ENCODE measurements around the gene ZNF212. TPM values are rescaled to one million over a fixed set of nuclear protein-coding genes. Genes with fewer than 3 reads are reported as not detected.

Gene ZNF212
- total RNA-seq, 2 donors from 2014 or later: 12.1 to 15.3 TPM

GRCh38 chr7:149207324-149208035 is 32.0 kb upstream of the ZNF212 start:
- no peak overlapping the region for H3K4me3 Mint-ChIP-seq
- ATAC-seq (no peak), DNase-seq (no peak)
- peaks cover 8% of the 10 kb centered on the region for H3K36me3 Mint-ChIP-seq (ENCODE audit: low read depth)
- H3K27ac Mint-ChIP-seq: no peak overlapping the region
- H3K27me3 Mint-ChIP-seq: no peaks in the 10 kb centered on the region
- peaks cover 14% of the 10 kb centered on the region for H3K4me1 Mint-ChIP-seq
- no peaks in the 10 kb centered on the region for H3K9me3 ChIP-seq (ENCODE audit: control insufficient read depth, low read length, poor library complexity, severe bottlenecking)

GRCh38 chr7:149209518-149210269 is 29.8 kb upstream of the ZNF212 start:
- DNase-seq: peak; percentile 24 to 45 (median 41)
- Mint-ChIP-seq H3K36me3 (ENCODE audit: low read depth) (peaks cover 5% of the 10 kb centered on the region), H3K4me3 (peak overlapping the region; percentile 39), H3K27ac (peak overlapping the region; percentile 29), H3K4me1 (peaks cover 6% of the 10 kb centered on the region), H3K27me3 (no peaks in the 10 kb centered on the region)
- ATAC-seq: peak; percentile 87
- H3K9me3 ChIP-seq (ENCODE audit: control insufficient read depth, low read length, poor library complexity, severe bottlenecking): no peaks in the 10 kb centered on the region

- no peaks in the 10 kb centered on the region for H3K27me3 Mint-ChIP-seq
- no peak overlapping the region for H3K27ac Mint-ChIP-seq
- H3K36me3 Mint-ChIP-seq (ENCODE audit: low read depth): peaks cover 5% of the 10 kb centered on the region
- H3K9me3 ChIP-seq (ENCODE audit: control insufficient read depth, low read length, poor library complexity, severe bottlenecking): no peaks in the 10 kb centered on the region
- H3K4me1 Mint-ChIP-seq: peaks cover 5% of the 10 kb centered on the region
- no peak overlapping the region for H3K4me3 Mint-ChIP-seq
- no peak for ATAC-seq
- no peak for DNase-seq
These were observed 28.9 kb upstream of the ZNF212 start for GRCh38 chr7:149210551-149210950.

DNA sequence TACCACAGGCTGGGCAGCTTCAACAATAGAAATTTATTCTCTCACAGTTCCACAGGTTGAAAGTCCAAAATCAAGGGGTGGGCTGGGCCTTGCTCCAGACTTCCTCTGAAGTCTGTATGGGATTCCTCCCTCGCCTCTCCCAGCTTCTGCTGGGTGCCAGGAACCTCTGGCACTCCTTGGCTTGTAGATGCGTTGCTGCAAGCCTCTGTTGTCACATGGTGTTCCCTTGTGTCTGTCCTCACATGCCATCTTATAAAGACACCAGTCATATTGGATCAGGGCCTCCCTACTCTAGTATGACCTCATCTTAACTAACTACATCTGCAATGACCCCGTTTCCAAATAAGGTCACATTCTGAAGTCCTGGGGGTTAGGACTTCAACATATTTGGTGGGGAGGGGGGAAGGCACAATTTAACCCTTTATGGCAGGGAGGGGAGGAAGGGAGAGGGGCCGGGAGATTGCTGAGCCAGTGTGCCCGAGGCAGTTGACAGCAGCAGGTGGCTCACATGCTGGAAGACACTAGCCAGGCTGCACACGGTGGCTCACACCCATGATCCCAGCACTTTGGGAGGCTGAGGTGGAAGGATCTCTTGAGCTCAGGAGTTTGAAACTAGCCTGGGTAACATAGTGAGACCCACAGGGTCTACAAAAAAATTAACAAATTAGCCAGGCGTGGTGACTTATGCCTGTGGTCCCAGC is 25.3 kb upstream of the ZNF212 start:
- Mint-ChIP-seq H3K27ac (no peak overlapping the region), H3K4me3 (no peak overlapping the region), H3K4me1 (peaks cover 3% of the 10 kb centered on the region), H3K27me3 (no peaks in the 10 kb centered on the region), H3K36me3 (ENCODE audit: low read depth) (peaks cover 3% of the 10 kb centered on the region)
- no peak for ATAC-seq
- no peak for DNase-seq
- no peaks in the 10 kb centered on the region for H3K9me3 ChIP-seq (ENCODE audit: control insufficient read depth, low read length, poor library complexity, severe bottlenecking)

- Mint-ChIP-seq H3K27ac (no peak overlapping the region), H3K4me1 (peaks cover 2% of the 10 kb centered on the region), H3K27me3 (no peaks in the 10 kb centered on the region), H3K4me3 (no peak overlapping the region), H3K36me3 (ENCODE audit: low read depth) (peaks cover 3% of the 10 kb centered on the region)
- ATAC-seq (no peak), DNase-seq (no peak)
- no peaks in the 10 kb centered on the region for H3K9me3 ChIP-seq (ENCODE audit: control insufficient read depth, low read length, poor library complexity, severe bottlenecking)
These were observed 23.0 kb upstream of the ZNF212 start for GRCh38 chr7:149216402-149216801.

- Mint-ChIP-seq H3K27ac (no peak overlapping the region), H3K4me3 (no peak overlapping the region), H3K36me3 (ENCODE audit: low read depth) (peaks cover 5% of the 10 kb centered on the region), H3K4me1 (peaks cover 6% of the 10 kb centered on the region), H3K27me3 (no peaks in the 10 kb centered on the region)
- H3K9me3 ChIP-seq (ENCODE audit: control insufficient read depth, low read length, poor library complexity, severe bottlenecking): no peaks in the 10 kb centered on the region
- DNase-seq: no peak
- ATAC-seq: no peak
These were observed 21.9 kb upstream of the ZNF212 start for GRCh38 chr7:149217570-149217969.

DNA sequence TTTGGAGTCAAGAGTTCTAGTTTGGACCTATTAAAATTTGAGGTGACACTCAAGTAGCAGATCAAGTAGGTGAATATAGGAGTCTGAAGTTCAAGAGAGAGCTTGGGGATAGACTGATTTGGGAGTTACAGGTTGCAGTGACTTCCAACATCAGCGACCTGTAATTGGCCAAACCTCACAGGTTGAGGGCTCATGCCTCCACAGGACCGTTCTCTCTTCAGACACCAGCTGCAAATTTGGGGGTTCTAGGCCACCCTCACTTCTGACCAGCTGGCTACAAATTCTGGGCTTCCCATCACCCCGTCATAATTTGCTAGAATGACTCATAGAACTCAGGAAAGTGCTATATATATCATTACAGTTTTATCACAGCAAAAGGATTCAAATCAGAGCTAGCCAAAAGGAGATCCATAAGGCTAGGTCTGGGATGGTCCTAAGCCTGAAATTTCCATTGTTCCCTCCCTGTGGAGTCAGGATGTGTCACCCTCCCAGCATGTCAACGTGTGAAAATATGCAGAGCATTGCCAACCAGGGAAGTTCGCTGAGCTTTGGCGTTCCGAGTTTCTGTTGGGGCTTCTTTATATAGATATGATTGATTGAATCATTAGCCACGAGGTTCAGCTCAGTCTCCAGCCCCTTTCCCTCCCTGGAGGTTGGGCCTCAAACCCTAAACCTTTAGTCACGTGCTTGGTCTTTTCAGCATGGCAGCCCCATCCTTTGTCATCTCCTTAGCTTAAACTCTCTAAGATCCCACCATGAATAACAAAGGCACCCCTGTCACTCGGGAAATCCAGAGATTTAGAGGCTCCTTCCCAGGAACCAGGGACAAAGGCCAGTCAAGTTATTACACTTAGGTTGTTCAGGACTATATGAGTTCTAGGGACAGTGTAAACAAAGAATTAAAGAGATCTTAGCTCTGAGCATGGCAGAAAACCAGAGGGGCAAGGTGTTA is 20.7 kb upstream of the ZNF212 start:
- H3K4me3 Mint-ChIP-seq: no peak overlapping the region
- H3K36me3 Mint-ChIP-seq (ENCODE audit: low read depth): peaks cover 5% of the 10 kb centered on the region
- H3K9me3 ChIP-seq (ENCODE audit: control insufficient read depth, low read length, poor library complexity, severe bottlenecking): no peaks in the 10 kb centered on the region
- H3K27ac Mint-ChIP-seq: no peak overlapping the region
- ATAC-seq (no peak), DNase-seq (no peak)
- H3K4me1 Mint-ChIP-seq: peaks cover 6% of the 10 kb centered on the region
- no peaks in the 10 kb centered on the region for H3K27me3 Mint-ChIP-seq

- Mint-ChIP-seq H3K27ac (peak overlapping the region; percentile 21), H3K4me3 (no peak overlapping the region), H3K36me3 (ENCODE audit: low read depth) (peaks cover 2% of the 10 kb centered on the region), H3K27me3 (no peaks in the 10 kb centered on the region), H3K4me1 (peaks cover 6% of the 10 kb centered on the region)
- ATAC-seq (no peak), DNase-seq (no peak)
- no peaks in the 10 kb centered on the region for H3K9me3 ChIP-seq (ENCODE audit: control insufficient read depth, low read length, poor library complexity, severe bottlenecking)
These were observed 18.9 kb upstream of the ZNF212 start for GRCh38 chr7:149220534-149220933.

DNA sequence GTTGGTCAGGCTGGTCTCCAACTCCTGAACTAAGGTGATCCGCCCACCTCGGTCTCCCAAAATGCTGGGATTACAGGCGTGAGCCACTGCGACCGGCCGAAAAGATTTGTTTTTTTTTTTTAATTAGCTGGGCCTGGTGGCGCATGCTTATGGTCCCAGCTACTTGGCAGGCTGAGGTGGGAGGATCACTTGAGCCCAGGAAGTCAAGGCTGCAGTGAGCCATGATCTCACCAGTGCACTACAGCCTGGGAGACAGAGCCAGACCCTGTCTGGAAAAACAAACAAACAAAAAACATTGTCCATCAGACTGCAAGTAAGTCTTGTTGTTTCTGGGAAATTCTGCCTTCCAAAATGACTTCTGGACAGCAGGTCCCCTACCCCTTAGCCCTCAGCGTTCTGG is 16.3 kb upstream of the ZNF212 start:
- Mint-ChIP-seq H3K36me3 (ENCODE audit: low read depth) (peaks cover 2% of the 10 kb centered on the region), H3K27ac (no peak overlapping the region), H3K4me1 (peaks cover 9% of the 10 kb centered on the region), H3K4me3 (no peak overlapping the region), H3K27me3 (no peaks in the 10 kb centered on the region)
- no peak for ATAC-seq
- no peak for DNase-seq
- H3K9me3 ChIP-seq (ENCODE audit: control insufficient read depth, low read length, poor library complexity, severe bottlenecking): no peaks in the 10 kb centered on the region

- ATAC-seq (no peak), DNase-seq (no peak)
- Mint-ChIP-seq H3K27ac (no peak overlapping the region), H3K4me1 (peaks cover 9% of the 10 kb centered on the region), H3K27me3 (no peaks in the 10 kb centered on the region), H3K4me3 (no peak overlapping the region), H3K36me3 (ENCODE audit: low read depth) (peaks cover 2% of the 10 kb centered on the region)
- no peaks in the 10 kb centered on the region for H3K9me3 ChIP-seq (ENCODE audit: control insufficient read depth, low read length, poor library complexity, severe bottlenecking)
These were observed 15.7 kb upstream of the ZNF212 start for GRCh38 chr7:149223761-149224160.

DNA sequence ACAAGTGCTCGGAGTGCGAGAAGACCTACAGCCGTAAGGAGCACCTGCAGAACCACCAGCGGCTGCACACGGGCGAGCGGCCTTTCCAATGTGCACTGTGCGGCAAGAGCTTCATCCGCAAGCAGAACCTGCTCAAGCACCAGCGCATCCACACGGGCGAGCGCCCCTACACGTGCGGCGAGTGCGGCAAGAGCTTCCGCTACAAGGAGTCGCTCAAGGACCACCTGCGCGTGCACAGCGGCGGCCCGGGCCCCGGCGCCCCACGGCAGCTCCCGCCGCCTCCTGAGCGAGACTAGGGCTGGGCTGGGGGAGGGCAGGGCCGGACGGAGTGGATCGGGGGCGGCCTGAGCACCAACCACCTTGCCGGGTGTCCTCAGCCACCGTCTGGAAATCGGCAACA is 15.1 kb upstream of the ZNF212 start:
- DNase-seq (no peak), ATAC-seq (no peak)
- H3K4me1 Mint-ChIP-seq: peaks cover 13% of the 10 kb centered on the region
- no peaks in the 10 kb centered on the region for H3K9me3 ChIP-seq (ENCODE audit: control insufficient read depth, low read length, poor library complexity, severe bottlenecking)
- peaks cover 2% of the 10 kb centered on the region for H3K27me3 Mint-ChIP-seq
- no peak overlapping the region for H3K4me3 Mint-ChIP-seq
- no peak overlapping the region for H3K27ac Mint-ChIP-seq
- peaks cover 2% of the 10 kb centered on the region for H3K36me3 Mint-ChIP-seq (ENCODE audit: low read depth)

- Mint-ChIP-seq H3K4me3 (peak overlapping the region; percentile 52), H3K27me3 (peaks cover 5% of the 10 kb centered on the region), H3K36me3 (ENCODE audit: low read depth) (peaks cover 2% of the 10 kb centered on the region), H3K4me1 (peaks cover 11% of the 10 kb centered on the region), H3K27ac (no peak overlapping the region)
- DNase-seq (no peak), ATAC-seq (no peak)
- H3K9me3 ChIP-seq (ENCODE audit: control insufficient read depth, low read length, poor library complexity, severe bottlenecking): no peaks in the 10 kb centered on the region
These were observed 14.3 kb upstream of the ZNF212 start for GRCh38 chr7:149225106-149225505.

All from T-helper 17 cell (primary cell).